Thymus (tissue), 11 donors: ENCODE measurements around the gene TMEM201. TPM values are rescaled to one million over a fixed set of nuclear protein-coding genes. Genes with fewer than 3 reads are reported as not detected.
"Not testable (repeated sequence)": the region's sequence is repeated elsewhere in the genome, so short reads cannot be mapped to it uniquely, and the experiment has no call there.

Experiments
- DNase-seq, 9 donors: peaks; one replicate each; pipeline ENCODE4 v3.0.0-alpha.2; 2013; ENCODE audit warnings: low spot score in 9 of 9, low read depth in 6 of 9, missing footprints in 1 of 9
- H3K27ac ChIP-seq, 2 donors: one replicate each; pipeline ENCODE4 v1.5.1; 2013; ENCODE audit warnings: control low read depth in 1 of 2, low read depth in 1 of 2, low read length in 1 of 2, mild to moderate bottlenecking in 1 of 2, moderate library complexity in 1 of 2
- H3K27me3 ChIP-seq, 2 donors: one replicate each; pipeline ENCODE4 v1.5.1; 2013; ENCODE audit warnings: low read length in 1 of 2; ENCODE audit not compliant: control insufficient read depth in 2 of 2, insufficient read depth in 1 of 2
- H3K36me3 ChIP-seq, 2 donors: one replicate each; pipeline ENCODE4 v1.5.1; 2013; ENCODE audit warnings: low read length in 1 of 2, mild to moderate bottlenecking in 1 of 2, moderate library complexity in 1 of 2; ENCODE audit not compliant: control insufficient read depth in 2 of 2, insufficient read depth in 2 of 2
- H3K4me1 ChIP-seq, 2 donors: one replicate each; pipeline ENCODE4 v1.5.1; 2013; ENCODE audit warnings: low read length in 2 of 2; ENCODE audit not compliant: control insufficient read depth in 2 of 2, insufficient read depth in 2 of 2
- H3K4me3 ChIP-seq, 2 donors: one replicate each; pipeline ENCODE4 v1.5.1; 2013; ENCODE audit warnings: low read length in 2 of 2, control low read depth in 1 of 2, mild to moderate bottlenecking in 1 of 2
- H3K9me3 ChIP-seq, 2 donors: one replicate each; pipeline ENCODE4 v1.5.1; 2013; ENCODE audit warnings: low read length in 1 of 2, mild to moderate bottlenecking in 1 of 2; ENCODE audit not compliant: control insufficient read depth in 2 of 2, insufficient read depth in 1 of 2
- WGBS: extraction: QIAGEN DNeasy Blood & Tissue Kit; methylation state at CpG from one replicate; pipeline ENCODE4 v1.1.7; 2013; 5-methylcytosine and 5-hydroxymethylcytosine counted together
- polyA plus RNA-seq: library from polyadenylated mRNA; stranded (reverse); fragments of 200-250 nt; gene quantifications from one replicate; pipeline ENCODE4 v1.2.3, GENCODE V29; 2013
- total RNA-seq: library from RNA; stranded (reverse); fragments of 120-200 nt; gene quantifications from one replicate; pipeline ENCODE4 v1.2.4, GENCODE V29; 2013
- donor health status: healthy.

The TMEM201 gene
- total and polyA plus RNA-seq, 2 donors = 1.7 to 4.4 TPM

DNA sequence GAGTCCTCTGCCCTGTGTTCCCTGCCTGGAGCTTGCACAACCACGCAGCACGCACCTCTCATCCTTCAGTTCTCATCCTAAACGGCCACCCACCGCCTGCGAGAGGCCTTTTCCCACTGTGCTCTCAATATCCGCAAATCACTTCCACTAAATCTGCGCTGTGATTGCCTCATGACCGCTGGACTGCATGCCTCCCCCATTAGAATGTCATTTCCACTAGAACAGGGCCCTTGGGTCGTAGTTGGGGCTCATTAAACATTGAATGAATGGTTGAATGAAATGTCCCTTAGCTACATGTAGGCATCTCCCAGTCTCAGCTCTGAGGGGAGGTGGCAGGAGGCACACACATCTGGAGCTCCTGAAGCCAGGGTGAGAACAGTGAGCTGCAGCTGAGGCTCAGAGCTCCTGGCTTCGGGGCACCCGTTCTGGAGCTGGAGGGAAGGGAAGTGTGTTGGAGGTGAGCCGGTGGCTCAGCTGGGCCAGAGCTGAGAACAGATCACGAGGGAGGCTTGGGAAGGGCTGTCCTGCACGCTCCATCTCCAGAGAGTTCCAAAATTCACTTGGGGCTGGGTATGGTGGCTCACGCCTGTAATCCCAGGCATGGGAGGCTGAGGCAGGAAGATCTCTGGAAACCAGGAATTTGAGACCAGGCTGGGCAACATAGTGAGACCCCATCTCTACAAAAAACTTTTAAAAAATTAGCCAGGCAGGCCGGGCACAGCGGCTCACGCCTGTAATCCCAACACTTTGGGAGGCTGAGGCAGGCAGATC lies 30.4 kb downstream of the TMEM201 start:
- Histone ChIP-seq H3K9me3 (no peaks in the 10 kb centered on the region), H3K4me3 (no peak overlapping the region), H3K27me3 (peaks cover 0 to 3% of the 10 kb centered on the region in 2 donors), H3K27ac (no peak overlapping the region), H3K36me3 (peaks cover 0 to 2% of the 10 kb centered on the region in 2 donors), H3K4me1 (no peaks in the 10 kb centered on the region)
- 89% methylated on average over 18 of the region's 18 CpGs for WGBS
- no peak for DNase-seq

DNA sequence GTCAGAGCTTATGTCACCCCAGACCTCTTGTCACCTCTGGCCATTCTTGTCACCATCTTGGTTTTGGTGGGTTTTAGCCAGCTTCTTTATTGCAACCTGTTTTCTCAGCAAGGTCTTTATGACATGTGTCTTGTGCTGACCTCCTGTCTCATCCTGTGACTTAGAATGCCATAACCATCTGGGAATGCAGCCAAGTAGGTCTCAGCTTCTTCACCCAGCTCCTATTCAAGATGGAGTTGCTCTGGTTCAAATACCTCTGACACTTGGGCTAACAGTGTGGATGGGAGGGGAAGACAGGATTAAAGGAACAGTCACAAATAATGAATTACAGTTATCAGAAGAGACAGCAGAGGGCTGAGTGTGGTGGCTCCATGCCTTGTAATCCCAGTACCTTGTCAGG lies 32.3 kb downstream of the TMEM201 start:
- Histone ChIP-seq H3K4me1 (peaks cover 0 to under 1% of the 10 kb centered on the region in 2 donors), H3K27me3 (peaks cover 0 to 7% of the 10 kb centered on the region in 2 donors), H3K9me3 (no peaks in the 10 kb centered on the region), H3K4me3 (no peak overlapping the region), H3K27ac (no peak overlapping the region), H3K36me3 (no peaks in the 10 kb centered on the region)
- no peak for DNase-seq

DNA sequence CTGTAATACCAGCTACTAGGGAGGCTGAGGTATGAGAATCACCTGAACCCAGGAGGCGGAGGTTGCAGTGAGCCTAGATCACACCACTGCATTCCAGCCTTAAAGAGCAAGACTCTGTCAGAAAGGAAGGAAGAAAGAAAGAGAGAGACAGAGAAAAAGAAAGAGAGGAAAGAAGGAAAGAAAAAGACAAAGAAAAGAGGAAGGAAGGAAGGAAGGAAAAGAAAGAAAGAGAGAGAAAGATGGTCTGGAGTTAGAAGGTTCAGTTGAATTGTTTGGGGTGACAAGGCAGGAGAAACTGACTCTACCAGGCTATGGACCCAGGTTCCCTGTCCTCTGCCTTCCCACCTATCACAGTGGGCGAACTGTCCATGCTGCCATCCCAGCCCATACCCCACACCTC lies 35.4 kb downstream of the TMEM201 start:
- no peak overlapping the region for H3K27ac ChIP-seq
- no peaks in the 10 kb centered on the region for H3K36me3 ChIP-seq
- H3K9me3 ChIP-seq = no peaks in the 10 kb centered on the region
- H3K27me3 ChIP-seq = peaks cover 0 to 16% of the 10 kb centered on the region in 2 donors
- H3K4me1 ChIP-seq = peaks cover 13 to 30% of the 10 kb centered on the region in 2 donors
- H3K4me3 ChIP-seq = no peak overlapping the region
- WGBS = 95% methylated on average over 2 of the region's 2 CpGs
- no peak for DNase-seq

DNA sequence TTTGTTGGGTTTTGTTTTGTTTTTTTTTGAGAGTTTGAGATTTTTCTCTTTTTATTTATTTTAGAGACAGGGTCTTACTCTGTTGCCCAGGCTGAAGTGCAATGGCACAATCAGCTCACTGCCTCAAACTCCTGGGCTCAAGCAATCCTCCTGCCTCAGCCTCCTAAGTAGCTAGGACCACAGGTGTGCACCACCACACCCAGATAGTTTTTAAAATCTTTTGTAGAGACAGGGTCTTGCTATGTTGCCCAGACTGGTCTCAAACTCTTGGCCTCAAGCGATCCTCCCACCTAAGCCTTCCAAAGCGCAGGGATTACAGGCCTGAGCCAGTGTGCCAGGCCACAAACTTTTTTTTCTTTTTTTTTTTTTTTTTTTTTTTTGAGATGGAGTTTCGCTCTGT lies 36.3 kb downstream of the TMEM201 start:
- H3K27ac ChIP-seq, H3K9me3 ChIP-seq, H3K36me3 ChIP-seq, DNase-seq, H3K4me3 ChIP-seq: not testable (repeated sequence)
- Histone ChIP-seq H3K4me1 (peaks cover 18 to 40% of the 10 kb centered on the region in 2 donors), H3K27me3 (peaks cover 0 to 14% of the 10 kb centered on the region in 2 donors)
- over 99% methylated on average over 3 of the region's 3 CpGs for WGBS

DNA sequence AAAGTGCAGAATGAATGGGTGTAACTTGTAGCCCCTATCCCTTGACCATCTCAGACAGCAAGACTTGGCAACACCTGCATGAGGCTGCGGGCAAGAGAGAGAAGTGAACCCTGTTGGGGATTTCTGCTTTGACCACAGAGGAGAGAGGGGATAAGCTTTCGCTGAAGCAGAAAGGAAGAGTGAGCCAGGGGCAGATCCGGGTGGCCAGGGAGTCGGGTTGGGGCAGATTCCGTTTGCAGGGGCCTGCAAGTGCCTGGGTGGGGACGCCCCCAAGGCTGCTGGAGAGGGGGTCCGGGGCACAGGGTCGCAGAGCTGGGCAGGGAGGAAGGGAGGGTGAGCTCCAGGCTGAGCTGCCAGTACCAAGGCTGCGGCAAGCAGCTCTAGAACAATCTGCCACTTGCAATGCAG lies 37.5 kb downstream of the TMEM201 start:
- 23% methylated on average over 9 of the region's 9 CpGs for WGBS
- H3K9me3 ChIP-seq = no peaks in the 10 kb centered on the region
- H3K4me3 ChIP-seq = no peak overlapping the region
- peak in 1 of 9 donors; percentile 23 for DNase-seq
- peaks cover 22 to 52% of the 10 kb centered on the region in 2 donors for H3K4me1 ChIP-seq
- no peak overlapping the region for H3K27ac ChIP-seq
- H3K27me3 ChIP-seq = peaks cover 0 to 14% of the 10 kb centered on the region in 2 donors
- H3K36me3 ChIP-seq = no peaks in the 10 kb centered on the region

DNA sequence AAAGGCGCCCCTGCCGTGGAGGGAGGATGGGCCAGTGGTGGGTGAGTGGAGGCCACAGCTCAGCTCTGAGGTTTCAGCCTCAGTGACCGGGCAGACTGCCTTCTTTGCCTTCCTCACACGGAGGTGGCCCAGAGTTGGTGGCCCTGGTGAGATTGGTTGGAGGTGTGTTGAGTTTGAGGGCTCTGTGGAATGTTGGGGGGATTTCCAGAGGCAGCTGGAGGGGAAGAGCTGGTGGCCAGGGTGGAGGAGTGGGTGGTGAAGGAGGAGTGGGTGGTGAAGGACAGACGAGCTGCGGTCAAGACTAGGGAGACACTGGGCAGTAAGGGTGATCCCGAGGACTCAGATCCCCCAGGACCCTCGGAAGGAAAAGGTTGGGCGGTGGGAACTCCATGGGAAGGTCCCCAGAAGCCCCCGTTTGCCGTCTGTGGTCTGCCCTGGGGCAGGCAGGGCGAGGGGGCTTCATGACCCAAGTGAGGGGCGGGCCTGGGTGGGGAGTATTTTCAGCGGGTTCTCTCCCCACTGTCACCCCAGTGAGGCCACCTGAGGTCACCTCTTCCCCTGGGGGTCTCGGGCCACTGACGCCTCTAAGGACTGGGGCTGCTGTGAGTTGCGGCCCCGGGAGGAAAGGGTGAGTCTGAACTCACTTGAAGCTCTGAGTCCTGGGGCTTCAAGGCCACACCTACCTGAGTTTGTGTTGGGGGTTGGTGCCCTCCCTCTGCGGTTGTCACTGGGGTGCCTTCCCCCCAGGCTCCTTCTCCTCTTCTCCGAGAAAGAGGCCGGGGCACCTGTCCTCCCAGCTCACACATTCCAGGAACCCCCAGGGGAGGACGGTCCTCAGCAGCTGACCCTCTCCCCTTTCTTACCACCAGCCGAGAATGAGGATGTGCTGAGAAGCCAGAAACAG lies 40.1 kb downstream of the TMEM201 start:
- Histone ChIP-seq H3K36me3 (peaks cover 0 to 4% of the 10 kb centered on the region in 2 donors), H3K9me3 (no peaks in the 10 kb centered on the region), H3K27me3 (peaks cover 0 to 14% of the 10 kb centered on the region in 2 donors), H3K4me1 (peaks cover 22 to 55% of the 10 kb centered on the region in 2 donors), H3K27ac (peak overlapping the region; percentile 88 to 96), H3K4me3 (peak overlapping the region; percentile 55 to 74)
- 42% methylated on average over 23 of the region's 23 CpGs for WGBS
- peak in 3 of 9 donors; percentile 63 to 84 (median 70) for DNase-seq

DNA sequence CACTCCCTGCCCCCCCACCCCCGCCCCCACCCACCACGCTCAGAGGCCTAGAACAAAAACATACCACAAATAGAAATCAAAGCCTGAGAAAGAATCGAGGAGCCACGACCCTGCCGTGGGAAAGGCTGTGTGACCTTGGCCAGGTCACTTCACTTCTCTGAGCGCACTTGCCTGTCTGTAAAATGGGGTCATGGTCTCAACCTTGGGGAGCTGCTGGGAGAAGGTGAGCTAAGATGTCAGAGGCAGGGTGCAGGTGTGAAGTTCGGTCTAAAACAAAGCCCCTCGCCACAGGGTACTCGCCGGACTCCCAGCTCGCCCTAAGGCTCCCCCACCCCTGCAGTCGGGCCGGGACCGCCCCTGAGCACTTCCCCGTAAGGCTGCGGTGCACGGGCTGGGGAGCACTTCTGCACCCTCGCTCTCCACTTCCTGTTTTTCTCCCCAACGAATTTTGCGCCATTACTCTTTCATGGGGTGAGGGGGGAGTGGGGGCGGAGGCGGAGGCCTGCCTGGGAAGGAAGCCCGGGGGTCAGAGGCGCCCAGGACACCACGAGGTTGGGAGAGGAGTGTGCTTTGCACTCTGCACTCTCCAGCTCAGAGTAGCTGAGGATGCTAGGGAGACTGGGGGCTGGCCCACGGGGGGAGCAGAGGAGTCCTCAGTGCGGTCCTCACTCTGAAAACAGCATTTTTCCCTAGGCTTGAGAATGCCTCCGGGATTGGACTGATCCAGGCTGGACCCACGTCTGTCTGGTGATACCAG lies 40.9 kb downstream of the TMEM201 start:
- Histone ChIP-seq H3K27me3 (peaks cover 0 to 14% of the 10 kb centered on the region in 2 donors), H3K27ac (peak overlapping the region; percentile 94 to 96), H3K4me1 (peaks cover 22 to 55% of the 10 kb centered on the region in 2 donors), H3K36me3 (peaks cover 0 to 5% of the 10 kb centered on the region in 2 donors), H3K9me3 (no peaks in the 10 kb centered on the region), H3K4me3 (peak overlapping the region; percentile 55 to 74)
- 4% methylated on average over 29 of the region's 29 CpGs for WGBS
- DNase-seq = peak in 5 of 9 donors; percentile 72 to 91 (median 77)

DNA sequence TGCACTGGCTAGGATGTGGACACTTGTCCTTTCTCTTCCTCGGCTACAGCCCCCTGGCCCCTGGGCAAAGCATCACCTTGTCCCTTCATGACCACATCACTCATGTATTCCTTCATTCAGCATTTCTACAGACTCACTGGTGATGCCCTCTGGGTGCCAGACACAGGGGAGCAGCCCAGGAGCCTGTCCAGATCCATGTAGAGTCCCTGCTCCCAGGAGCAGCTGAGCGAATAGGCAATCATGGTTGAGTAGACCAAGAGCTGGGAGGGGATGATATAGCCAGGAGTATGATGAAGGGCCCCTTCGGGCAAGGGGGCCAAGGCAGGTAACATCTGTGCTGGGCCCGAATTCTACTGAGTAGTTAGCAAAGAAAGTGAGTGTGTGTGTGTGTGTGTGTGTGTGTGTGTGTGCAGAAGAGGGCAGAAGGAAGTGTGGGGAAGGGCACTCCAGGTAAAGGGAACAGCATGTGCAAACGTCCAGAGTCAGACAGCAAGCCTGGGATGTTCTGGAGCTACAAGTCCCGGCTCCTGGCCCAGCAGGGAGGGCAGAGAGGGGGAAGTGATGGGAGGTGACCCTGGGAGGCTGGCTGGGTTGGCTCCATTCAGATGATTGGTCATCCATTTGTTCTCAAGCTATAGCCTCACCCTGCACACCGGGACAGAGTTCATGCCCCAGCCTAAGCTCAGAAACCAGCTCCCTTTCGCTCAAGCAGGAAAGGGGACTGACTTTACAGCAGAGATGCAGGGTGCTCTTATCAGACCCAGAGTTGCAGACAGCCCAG lies 41.8 kb downstream of the TMEM201 start:
- no peaks in the 10 kb centered on the region for H3K9me3 ChIP-seq
- H3K27ac ChIP-seq = peak overlapping the region; percentile 94 to 96
- H3K36me3 ChIP-seq = peaks cover 0 to 7% of the 10 kb centered on the region in 2 donors
- H3K4me1 ChIP-seq = peaks cover 23 to 59% of the 10 kb centered on the region in 2 donors
- peaks cover 0 to 14% of the 10 kb centered on the region in 2 donors for H3K27me3 ChIP-seq
- peak in 2 of 9 donors; percentile 35 to 64 for DNase-seq
- H3K4me3 ChIP-seq = peak overlapping the region; percentile 55 to 74
- WGBS = 36% methylated on average over 8 of the region's 8 CpGs
